HG02852 (cell line): Measurements from ENCODE around the gene LMOD2.
A peak's percentile ranks its signal among the peaks of the same experiment; 100 is the strongest.

Experiments used
- ATAC-seq: cut with Tn5 transposase; IDR thresholded peaks from one replicate; pipeline ENCODE4 v1.9.1; 2021; ENCODE audit warnings: mild to moderate bottlenecking, moderate library complexity; ENCODE audit not compliant: unreplicated experiment

The LMOD2 gene

DNA sequence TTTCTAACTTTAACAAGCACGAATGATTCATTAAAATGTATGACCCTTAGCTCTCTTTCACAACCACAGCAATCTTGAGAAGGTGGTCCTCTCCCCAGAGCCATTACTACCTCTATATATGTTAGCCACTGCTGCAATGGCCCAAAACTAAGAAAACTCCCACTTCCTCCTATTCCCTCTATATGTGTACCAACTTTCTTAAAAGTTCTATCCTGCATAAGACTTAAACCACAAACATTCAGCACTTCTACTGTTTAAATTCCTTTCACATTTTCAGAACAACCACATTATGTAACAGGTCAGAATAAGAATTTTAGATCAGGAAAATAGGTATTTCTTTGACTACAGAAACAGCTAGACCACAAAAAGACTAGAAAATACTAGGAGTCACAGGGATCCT, 57.0 kb downstream of the LMOD2 start:
- peak; percentile 49 for ATAC-seq
